ENCODE measurements around the gene CFAP410.
"Not testable (repeated sequence)": the region's sequence is repeated elsewhere in the genome, so short reads cannot be mapped to it uniquely, and the experiment has no call there.

The CFAP410 gene

GRCh38 chr21:44365251-44365966 lies 26.2 kb upstream of the CFAP410 start:
- DNase-seq (ENCODE audit: low spot score): peak; percentile 11
- TF ChIP-seq CTCF (IDR thresholded peaks at IDR 0.05; ENCODE audit: extremely low read depth, insufficient read depth, missing control alignments): no peak
- in situ Hi-C loops (cut with MboI; ENCODE audit: low pct_unique_long_range_greater_than_20kb, low sequenced_read_pairs, unreplicated experiment): no loop called here

GRCh38 chr21:44364151-44365053 lies 25.2 kb upstream of the CFAP410 start:
- DNase-seq (ENCODE audit: low spot score): no peak
- in situ Hi-C loops (cut with MboI; ENCODE audit: low pct_unique_long_range_greater_than_20kb, low sequenced_read_pairs, unreplicated experiment): no loop called here
- no peak for TF ChIP-seq CTCF (IDR thresholded peaks at IDR 0.05; ENCODE audit: extremely low read depth, insufficient read depth, missing control alignments)

DNA sequence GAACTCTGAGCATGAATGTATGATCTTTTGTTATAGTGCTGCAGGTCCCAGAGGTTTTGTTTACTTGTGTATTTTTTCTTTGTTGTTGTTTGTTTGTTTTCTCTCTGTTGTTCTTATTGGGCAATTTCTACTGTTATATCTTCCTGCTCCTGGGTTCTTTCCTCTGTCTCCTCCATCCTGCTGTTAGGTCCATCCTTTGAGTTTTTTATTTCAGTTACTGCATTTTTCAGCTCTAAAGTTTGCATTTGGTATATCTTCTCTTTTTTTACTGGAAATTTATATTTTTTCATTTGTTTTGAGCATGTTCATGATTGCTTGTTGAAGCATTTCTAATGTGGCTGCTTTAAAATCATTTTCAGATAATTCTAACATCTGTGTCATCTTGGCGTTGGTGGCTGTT lies 24.1 kb upstream of the CFAP410 start:
- in situ Hi-C loops (cut with MboI; ENCODE audit: low pct_unique_long_range_greater_than_20kb, low sequenced_read_pairs, unreplicated experiment): no loop called here
- no peak for TF ChIP-seq CTCF (IDR thresholded peaks at IDR 0.05; ENCODE audit: extremely low read depth, insufficient read depth, missing control alignments)
- DNase-seq (ENCODE audit: low spot score): no peak

DNA sequence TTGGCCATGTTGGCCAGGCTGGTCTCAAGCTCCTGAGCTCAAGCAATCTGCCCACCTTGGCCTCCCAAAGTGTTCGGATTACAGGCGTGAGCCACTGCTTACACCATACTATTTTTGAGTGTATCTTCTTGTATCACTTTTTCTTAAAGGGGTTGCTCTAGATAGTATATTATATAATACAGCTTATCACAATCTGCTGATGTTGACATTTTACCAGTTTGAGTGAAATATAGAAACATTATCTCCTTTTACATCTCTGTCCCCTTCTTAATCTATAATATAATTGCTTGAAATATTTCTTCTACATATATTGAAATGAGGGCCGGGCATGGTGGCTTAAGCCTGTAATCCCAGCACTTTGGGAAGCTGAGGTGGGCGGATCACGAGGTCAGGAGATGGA lies 22.7 kb upstream of the CFAP410 start:
- DNase-seq (ENCODE audit: low spot score); in situ Hi-C loops (cut with MboI; ENCODE audit: low pct_unique_long_range_greater_than_20kb, low sequenced_read_pairs, unreplicated experiment): not testable (repeated sequence)

GRCh38 chr21:44360159-44360558 lies 21.0 kb upstream of the CFAP410 start:
- in situ Hi-C loops (cut with MboI; ENCODE audit: low pct_unique_long_range_greater_than_20kb, low sequenced_read_pairs, unreplicated experiment): no loop called here
- TF ChIP-seq CTCF (IDR thresholded peaks at IDR 0.05; ENCODE audit: extremely low read depth, insufficient read depth, missing control alignments): no peak
- DNase-seq (ENCODE audit: low spot score): no peak

DNA sequence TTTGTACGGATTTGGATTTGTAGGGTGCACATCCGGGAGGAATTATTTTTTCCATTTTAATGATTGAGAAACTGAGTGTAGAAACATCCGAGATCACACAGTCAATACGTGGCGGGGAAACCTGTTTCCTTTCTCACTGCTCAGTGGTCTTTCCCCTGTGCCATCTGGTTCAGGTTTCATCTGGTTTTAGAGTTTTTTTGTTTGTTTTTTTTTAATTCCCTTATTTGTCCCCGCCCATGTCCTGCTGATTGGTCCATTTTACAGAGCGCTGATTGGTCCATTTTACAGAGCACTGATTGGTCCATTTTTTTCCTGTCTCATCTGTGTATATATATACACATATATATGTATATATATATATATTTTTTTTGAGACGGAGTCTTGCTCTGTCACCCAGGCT lies 20.2 kb upstream of the CFAP410 start:
- in situ Hi-C loops (cut with MboI; ENCODE audit: low pct_unique_long_range_greater_than_20kb, low sequenced_read_pairs, unreplicated experiment): no loop called here
- DNase-seq (ENCODE audit: low spot score): no peak
- TF ChIP-seq CTCF (IDR thresholded peaks at IDR 0.05; ENCODE audit: extremely low read depth, insufficient read depth, missing control alignments): no peak

Measured in GM13977 (cell line).